Measurements from ENCODE around the gene SLAMF7. TPM values are rescaled to one million over a fixed set of nuclear protein-coding genes. Genes with fewer than 3 reads are reported as not detected.
"Not testable (repeated sequence)": the region's sequence is repeated elsewhere in the genome, so short reads cannot be mapped to it uniquely, and the experiment has no call there.

SLAMF7 gene
- polyA plus RNA-seq, 1 experiment, result not detected

DNA sequence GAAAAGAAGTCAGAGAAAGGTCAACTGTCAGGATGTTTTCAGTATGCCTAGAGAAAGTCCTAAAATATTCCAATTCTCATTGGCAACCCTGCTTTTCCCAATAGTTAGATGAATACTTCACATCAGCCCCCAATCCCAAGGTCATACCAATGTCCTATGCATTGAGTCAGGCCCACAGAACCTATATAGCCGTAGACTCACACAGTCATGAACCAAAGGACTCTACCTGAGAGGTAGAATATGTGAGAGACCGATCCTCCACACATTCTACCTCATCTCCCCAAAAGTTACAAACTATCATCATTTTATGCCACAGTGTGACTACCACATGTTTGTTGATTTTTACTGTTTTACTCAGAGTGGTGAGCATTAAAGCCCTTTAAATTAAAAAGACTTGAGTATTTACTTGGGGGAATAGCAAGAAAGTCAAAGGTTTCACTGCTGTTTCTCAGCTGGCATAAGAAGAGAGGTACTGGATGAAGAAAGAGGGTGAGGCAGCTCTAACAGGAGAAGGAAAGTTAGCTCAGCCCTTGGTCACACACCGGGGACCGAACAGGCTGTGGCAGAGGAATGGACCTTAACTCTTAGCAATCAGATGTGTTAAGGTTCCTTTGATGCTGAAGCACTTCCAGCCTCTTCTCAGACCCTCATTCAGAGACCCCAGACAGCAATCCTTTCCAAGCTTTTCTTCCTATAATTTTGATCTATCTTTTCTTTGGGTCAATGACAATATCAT lies 28.4 kb upstream of the SLAMF7 start:
- ChIA-PET CTCF (no interaction called here), POLR2A (no interaction called here)
- TF ChIP-seq, protein P1, sequence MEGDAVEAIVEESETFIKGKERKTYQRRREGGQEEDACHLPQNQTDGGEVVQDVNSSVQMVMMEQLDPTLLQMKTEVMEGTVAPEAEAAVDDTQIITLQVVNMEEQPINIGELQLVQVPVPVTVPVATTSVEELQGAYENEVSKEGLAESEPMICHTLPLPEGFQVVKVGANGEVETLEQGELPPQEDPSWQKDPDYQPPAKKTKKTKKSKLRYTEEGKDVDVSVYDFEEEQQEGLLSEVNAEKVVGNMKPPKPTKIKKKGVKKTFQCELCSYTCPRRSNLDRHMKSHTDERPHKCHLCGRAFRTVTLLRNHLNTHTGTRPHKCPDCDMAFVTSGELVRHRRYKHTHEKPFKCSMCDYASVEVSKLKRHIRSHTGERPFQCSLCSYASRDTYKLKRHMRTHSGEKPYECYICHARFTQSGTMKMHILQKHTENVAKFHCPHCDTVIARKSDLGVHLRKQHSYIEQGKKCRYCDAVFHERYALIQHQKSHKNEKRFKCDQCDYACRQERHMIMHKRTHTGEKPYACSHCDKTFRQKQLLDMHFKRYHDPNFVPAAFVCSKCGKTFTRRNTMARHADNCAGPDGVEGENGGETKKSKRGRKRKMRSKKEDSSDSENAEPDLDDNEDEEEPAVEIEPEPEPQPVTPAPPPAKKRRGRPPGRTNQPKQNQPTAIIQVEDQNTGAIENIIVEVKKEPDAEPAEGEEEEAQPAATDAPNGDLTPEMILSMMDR (IDR thresholded peaks at IDR 0.05; ENCODE audit: low read depth, low read length), result no peak
- no peaks in the 10 kb centered on the region for H3K9me3 ChIP-seq (ENCODE audit: control insufficient read depth, insufficient read depth, low read length)
- peaks cover 3% of the 10 kb centered on the region for H3K27me3 ChIP-seq (ENCODE audit: control insufficient read depth, insufficient read depth, low read length)
- no peak for DNase-seq (ENCODE audit: low read depth, low spot score)
- H3K27ac ChIP-seq (ENCODE audit: low read depth, low read length), result no peak overlapping the region
- no peak overlapping the region for H3K4me3 ChIP-seq (ENCODE audit: low read depth, low read length)

- CTCF ChIA-PET, result no interaction called here
- TF ChIP-seq, protein P1 (IDR thresholded peaks at IDR 0.05; ENCODE audit: low read depth, low read length), result no peak
- POLR2A ChIA-PET, result no interaction called here
These were observed 27.8 kb upstream of the SLAMF7 start for GRCh38 chr1:160711276-160711601.

GRCh38 chr1:160711602-160712311 lies 27.3 kb upstream of the SLAMF7 start, which contains the start of gene CD48:
CD48 (minus strand) TSS chr1:160711822; CDS start chr1:160711763, 59 bp downstream.
- Histone ChIP-seq H3K4me3 (ENCODE audit: low read depth, low read length) (no peak within 1 kb of the TSS), H3K27me3 (ENCODE audit: control insufficient read depth, insufficient read depth, low read length) (peaks cover 3% of the 10 kb centered on the region), H3K27ac (ENCODE audit: low read depth, low read length) (no peak within 1 kb of the TSS), H3K9me3 (ENCODE audit: control insufficient read depth, insufficient read depth, low read length) (no peaks in the 10 kb centered on the region)
- TF ChIP-seq, protein P1 (IDR thresholded peaks at IDR 0.05; ENCODE audit: low read depth, low read length), result no peak
- DNase-seq (ENCODE audit: low read depth, low spot score), result no peak
- POLR2A ChIA-PET, result no interaction called here
- CTCF ChIA-PET, result no interaction called here

More at GRCh38 chr1:160711276-160711601, 27.8 kb upstream of the SLAMF7 start:
- Histone ChIP-seq H3K9me3 (ENCODE audit: control insufficient read depth, insufficient read depth, low read length) (no peaks in the 10 kb centered on the region), H3K4me3 (ENCODE audit: low read depth, low read length) (no peak overlapping the region), H3K27ac (ENCODE audit: low read depth, low read length) (no peak overlapping the region), H3K27me3 (ENCODE audit: control insufficient read depth, insufficient read depth, low read length) (peaks cover 3% of the 10 kb centered on the region)
- no peak for DNase-seq (ENCODE audit: low read depth, low spot score)

DNA sequence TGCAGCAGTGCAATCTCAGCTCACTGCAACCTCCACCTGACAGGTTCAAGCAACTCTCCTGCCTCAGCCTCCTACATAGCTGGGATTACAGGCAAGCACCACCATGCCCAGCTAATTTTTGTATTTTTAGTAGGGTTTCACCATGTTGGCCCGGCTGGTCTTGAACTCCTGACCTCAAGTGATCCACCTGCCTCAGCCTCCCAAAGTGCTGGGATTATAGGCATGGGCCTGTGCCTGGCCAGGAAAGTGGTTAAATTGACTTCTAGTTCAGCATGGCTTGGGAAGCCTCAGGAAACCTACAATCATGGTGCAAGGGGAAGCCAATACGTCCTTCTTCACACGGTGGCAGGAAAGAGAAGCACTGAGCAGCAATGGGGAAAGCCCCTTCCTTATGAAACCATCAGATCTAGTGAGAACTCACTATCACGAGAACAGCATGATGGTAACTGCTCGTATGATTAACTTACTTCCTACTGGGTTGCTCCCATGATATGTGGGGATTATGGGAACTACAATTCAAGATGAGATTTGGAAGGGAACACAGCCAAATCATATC lies 26.4 kb upstream of the SLAMF7 start:
- DNase-seq (ENCODE audit: low read depth, low spot score); H3K27me3 ChIP-seq (ENCODE audit: control insufficient read depth, insufficient read depth, low read length); CTCF ChIA-PET; H3K4me3 ChIP-seq (ENCODE audit: low read depth, low read length); H3K27ac ChIP-seq (ENCODE audit: low read depth, low read length); H3K9me3 ChIP-seq (ENCODE audit: control insufficient read depth, insufficient read depth, low read length); POLR2A ChIA-PET: not testable (repeated sequence)

GRCh38 chr1:160713161-160713560 lies 25.9 kb upstream of the SLAMF7 start:
- DNase-seq (ENCODE audit: low read depth, low spot score), result no peak
- ChIA-PET POLR2A (no interaction called here), CTCF (no interaction called here)
- Histone ChIP-seq H3K4me3 (ENCODE audit: low read depth, low read length) (no peak overlapping the region), H3K27me3 (ENCODE audit: control insufficient read depth, insufficient read depth, low read length) (peaks cover 3% of the 10 kb centered on the region), H3K27ac (ENCODE audit: low read depth, low read length) (no peak overlapping the region), H3K9me3 (ENCODE audit: control insufficient read depth, insufficient read depth, low read length) (no peaks in the 10 kb centered on the region)
- TF ChIP-seq, protein P1 (IDR thresholded peaks at IDR 0.05; ENCODE audit: low read depth, low read length), result no peak

DNA sequence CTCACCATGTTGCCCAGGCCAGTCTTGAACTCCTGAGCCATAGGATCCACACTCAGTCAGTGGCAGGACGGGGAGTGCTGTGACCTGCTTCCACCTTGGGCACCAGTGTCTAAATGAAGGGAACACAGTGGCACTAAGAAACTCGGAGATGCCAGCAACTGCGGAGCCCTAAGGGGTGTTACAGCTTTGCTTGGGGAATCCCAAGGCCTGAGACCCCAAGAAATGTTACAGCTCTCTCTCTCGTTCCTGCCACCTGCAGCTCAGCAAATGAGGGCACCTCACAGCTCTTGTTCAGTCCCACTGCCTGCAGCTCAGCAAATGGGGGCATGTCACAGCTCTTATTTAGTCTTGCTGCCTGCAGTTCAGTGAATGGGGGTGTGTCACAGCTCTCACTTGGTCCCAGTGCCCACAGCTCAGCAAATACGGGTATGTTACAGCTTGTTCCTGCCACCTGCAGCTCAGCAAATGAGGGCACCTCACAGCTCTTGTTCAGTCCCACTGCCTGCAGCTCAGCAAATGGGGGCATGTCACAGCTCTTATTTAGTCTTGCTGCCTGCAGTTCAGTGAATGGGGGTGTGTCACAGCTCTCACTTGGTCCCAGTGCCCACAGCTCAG lies 24.9 kb upstream of the SLAMF7 start:
- H3K27ac ChIP-seq (ENCODE audit: low read depth, low read length); H3K9me3 ChIP-seq (ENCODE audit: control insufficient read depth, insufficient read depth, low read length); H3K27me3 ChIP-seq (ENCODE audit: control insufficient read depth, insufficient read depth, low read length); CTCF ChIA-PET; H3K4me3 ChIP-seq (ENCODE audit: low read depth, low read length); POLR2A ChIA-PET; DNase-seq (ENCODE audit: low read depth, low spot score): not testable (repeated sequence)
